Peyer's patch (tissue), 4 donors: ENCODE results near the gene NEMP2.

Experiments
- POLR2A ChIP-seq, 2 donors: fragments of 450-650 bp; IDR thresholded peaks; one replicate each; pipeline ENCODE4 v1.5.1; 2017; ENCODE audit warnings: antibody characterized with exemption in 2 of 2, mild to moderate bottlenecking in 2 of 2, moderate library complexity in 2 of 2
- TF ChIP-seq, protein P1 (sequence below), 6 experiments: fragments of 450-650 bp in 4 of 6; fragments of 200-600 bp in 2 of 6; sonication (generic) in 1 of 6; IDR thresholded peaks; one replicate each; pipeline ENCODE4 v1.5.1; 2017 to 2019; ENCODE audit warnings: antibody characterized with exemption in 6 of 6, mild to moderate bottlenecking in 3 of 6, moderate library complexity in 1 of 6

DNA sequence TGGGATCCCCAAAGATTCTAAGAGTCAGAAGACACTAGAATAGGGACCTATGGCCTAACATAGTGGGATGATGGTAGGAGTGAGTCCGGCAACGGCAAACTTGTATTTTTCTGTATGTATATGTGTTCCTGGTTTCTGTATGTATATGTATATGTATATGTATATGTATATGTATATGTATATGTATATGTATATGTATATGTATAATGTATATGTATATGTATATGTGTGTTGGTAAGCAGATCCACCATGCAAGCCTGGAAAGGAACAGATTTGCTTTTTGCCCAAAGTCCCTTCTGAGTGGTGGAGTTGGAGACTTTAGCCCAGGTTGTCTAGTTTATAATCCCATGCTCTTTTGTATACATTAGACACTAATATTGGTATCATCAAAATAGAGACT is 79.7 kb downstream of the NEMP2 start:
- TF ChIP-seq, protein P1, sequence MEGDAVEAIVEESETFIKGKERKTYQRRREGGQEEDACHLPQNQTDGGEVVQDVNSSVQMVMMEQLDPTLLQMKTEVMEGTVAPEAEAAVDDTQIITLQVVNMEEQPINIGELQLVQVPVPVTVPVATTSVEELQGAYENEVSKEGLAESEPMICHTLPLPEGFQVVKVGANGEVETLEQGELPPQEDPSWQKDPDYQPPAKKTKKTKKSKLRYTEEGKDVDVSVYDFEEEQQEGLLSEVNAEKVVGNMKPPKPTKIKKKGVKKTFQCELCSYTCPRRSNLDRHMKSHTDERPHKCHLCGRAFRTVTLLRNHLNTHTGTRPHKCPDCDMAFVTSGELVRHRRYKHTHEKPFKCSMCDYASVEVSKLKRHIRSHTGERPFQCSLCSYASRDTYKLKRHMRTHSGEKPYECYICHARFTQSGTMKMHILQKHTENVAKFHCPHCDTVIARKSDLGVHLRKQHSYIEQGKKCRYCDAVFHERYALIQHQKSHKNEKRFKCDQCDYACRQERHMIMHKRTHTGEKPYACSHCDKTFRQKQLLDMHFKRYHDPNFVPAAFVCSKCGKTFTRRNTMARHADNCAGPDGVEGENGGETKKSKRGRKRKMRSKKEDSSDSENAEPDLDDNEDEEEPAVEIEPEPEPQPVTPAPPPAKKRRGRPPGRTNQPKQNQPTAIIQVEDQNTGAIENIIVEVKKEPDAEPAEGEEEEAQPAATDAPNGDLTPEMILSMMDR (IDR thresholded peaks at IDR 0.05): no peak
- TF ChIP-seq POLR2A (IDR thresholded peaks at IDR 0.05): no peak
